HAP-1 (cell line): ENCODE results near the gene GOLGA8R.
"Not testable (repeated sequence)": the region's sequence is repeated elsewhere in the genome, so short reads cannot be mapped to it uniquely, and the experiment has no call there.

Experiments used
- DNase-seq, 2 experiments: peaks; one replicate each; pipeline ENCODE4 v3.0.0-alpha.2; 2016 to 2020; ENCODE audit warnings: low spot score in 2 of 2
- H3K27me3 ChIP-seq: fragments of 250-450 bp; sonication (Bioruptor Pico); 2 replicates; pipeline ENCODE4 v1.5.1; 2020; ENCODE audit warnings: low read depth, mild to moderate bottlenecking, moderate library complexity
- H3K36me3 ChIP-seq: fragments of 250-450 bp; sonication (Bioruptor Pico); replicated peaks from 2 replicates; pipeline ENCODE4 v1.5.1; 2020; ENCODE audit warnings: mild to moderate bottlenecking
- H3K4me1 ChIP-seq: fragments of 250-450 bp; sonication (Bioruptor Pico); 2 replicates; pipeline ENCODE4 v1.5.1; 2020; ENCODE audit warnings: mild to moderate bottlenecking
- H3K4me3 ChIP-seq: fragments of 250-450 bp; sonication (Bioruptor Pico); 2 replicates; pipeline ENCODE4 v1.5.1; 2020; ENCODE audit warnings: mild to moderate bottlenecking, moderate library complexity
- H3K9me3 ChIP-seq: fragments of 250-450 bp; sonication (Bioruptor Pico); 2 replicates; pipeline ENCODE4 v1.5.1; 2020; ENCODE audit warnings: mild to moderate bottlenecking, moderate library complexity
- in situ Hi-C: fragments of 300-500 bp; cut with MboI; formaldehyde crosslinking; loops from 3 replicates; pipeline ENCODE4 v1.14.3; 2020; ENCODE audit warnings: low sequenced_read_pairs, inconsistent platforms, mixed read lengths

Gene GOLGA8R

GRCh38 chr15:30375872-30376271, 38.2 kb downstream of the GOLGA8R start:
- H3K4me1 ChIP-seq, H3K9me3 ChIP-seq, H3K36me3 ChIP-seq, in situ Hi-C loops, DNase-seq, H3K4me3 ChIP-seq, H3K27me3 ChIP-seq: not testable (repeated sequence)

DNA sequence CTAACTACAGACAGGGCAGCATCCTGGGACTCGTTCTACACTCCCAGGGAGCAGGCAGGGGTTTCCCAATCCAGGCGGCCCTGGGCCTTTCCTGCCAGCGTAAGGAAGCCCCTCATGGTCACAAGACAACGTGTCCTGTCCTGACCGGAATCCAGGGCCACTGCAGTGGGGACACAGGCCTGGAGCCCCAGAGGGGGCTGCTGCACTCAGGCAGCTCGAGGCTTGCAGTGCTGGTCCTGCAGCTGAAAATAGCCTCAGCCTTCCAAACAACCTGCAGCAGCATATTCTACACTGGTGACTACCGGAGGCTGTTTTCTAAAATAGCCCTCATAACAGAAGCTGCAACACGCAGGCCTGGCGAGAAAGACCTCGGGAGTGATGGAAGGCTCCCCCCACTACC, 39.2 kb downstream of the GOLGA8R start:
- H3K36me3 ChIP-seq, H3K4me1 ChIP-seq, H3K4me3 ChIP-seq, H3K27me3 ChIP-seq, H3K9me3 ChIP-seq, in situ Hi-C loops, DNase-seq: not testable (repeated sequence)

DNA sequence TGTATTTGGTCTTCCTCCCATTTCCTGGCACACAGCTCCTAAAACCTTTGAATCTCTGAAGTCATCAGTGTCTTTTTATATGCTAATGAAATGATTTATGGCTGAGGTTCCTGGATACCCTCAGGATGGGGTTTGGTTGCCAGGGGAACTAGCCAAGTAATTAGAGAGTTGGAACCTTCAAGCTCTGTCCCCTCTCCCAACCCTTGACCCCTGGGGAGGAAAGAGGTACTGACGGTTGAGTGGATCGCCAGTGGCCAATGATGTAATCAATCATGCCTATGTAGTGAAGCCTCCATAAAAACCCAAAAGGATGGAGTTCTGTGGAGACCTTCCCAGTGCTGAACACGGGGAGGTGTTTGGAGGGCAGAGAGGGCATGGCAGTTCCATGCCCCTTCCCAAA, 45.8 kb downstream of the GOLGA8R start:
- in situ Hi-C loops, H3K9me3 ChIP-seq, H3K4me3 ChIP-seq, H3K27me3 ChIP-seq, H3K36me3 ChIP-seq, H3K4me1 ChIP-seq, DNase-seq: not testable (repeated sequence)

DNA sequence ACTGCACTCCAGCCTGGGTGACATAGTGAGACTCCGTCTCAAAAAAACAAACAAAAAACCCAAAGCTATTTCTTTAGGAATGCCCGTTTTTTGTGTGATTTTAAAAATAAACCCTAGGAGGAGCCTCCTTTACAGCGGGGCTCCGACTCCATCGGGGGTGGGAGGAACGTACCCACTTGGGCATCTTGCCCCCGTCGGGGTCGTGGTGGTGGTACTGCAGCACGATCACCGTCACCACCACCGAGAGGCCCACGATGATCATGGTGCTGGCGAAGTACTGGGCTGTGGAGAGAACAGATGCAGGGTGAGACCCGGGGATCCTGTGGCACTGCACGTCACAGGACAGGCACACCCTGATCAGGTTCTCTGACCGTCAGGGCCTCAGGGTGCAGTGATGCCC, 46.8 kb downstream of the GOLGA8R start:
- DNase-seq, H3K4me1 ChIP-seq, H3K27me3 ChIP-seq, H3K9me3 ChIP-seq, in situ Hi-C loops, H3K4me3 ChIP-seq, H3K36me3 ChIP-seq: not testable (repeated sequence)

- H3K9me3 ChIP-seq, DNase-seq, H3K36me3 ChIP-seq, H3K4me1 ChIP-seq, H3K27me3 ChIP-seq, in situ Hi-C loops, H3K4me3 ChIP-seq: not testable (repeated sequence)
These were observed 52.7 kb downstream of the GOLGA8R start for GRCh38 chr15:30361404-30361803.

DNA sequence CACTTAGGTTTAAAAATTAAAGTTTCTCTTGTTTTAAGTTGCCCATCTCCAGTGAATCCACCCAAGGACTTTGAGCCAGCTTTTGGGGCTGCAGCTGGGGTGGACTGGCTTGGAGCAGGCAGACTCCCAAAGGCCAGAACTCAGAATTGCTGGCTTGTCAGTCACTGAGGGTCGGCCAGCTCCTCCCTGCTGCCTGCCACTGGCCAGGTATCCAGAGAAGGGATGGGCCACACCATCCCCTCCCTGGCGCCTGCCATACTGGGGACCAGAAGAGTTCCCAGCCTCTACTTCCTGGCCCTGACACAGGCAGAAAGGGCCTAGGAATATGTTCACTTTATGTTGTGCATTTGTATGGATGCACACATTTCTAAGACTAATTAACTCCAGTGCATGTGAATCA, 53.1 kb downstream of the GOLGA8R start:
- H3K4me3 ChIP-seq, in situ Hi-C loops, H3K27me3 ChIP-seq, H3K36me3 ChIP-seq, H3K4me1 ChIP-seq, H3K9me3 ChIP-seq, DNase-seq: not testable (repeated sequence)

- H3K36me3 ChIP-seq, H3K4me3 ChIP-seq, DNase-seq, H3K4me1 ChIP-seq, H3K9me3 ChIP-seq, in situ Hi-C loops, H3K27me3 ChIP-seq: not testable (repeated sequence)
These were observed 59.0 kb downstream of the GOLGA8R start for GRCh38 chr15:30355043-30355442.
